GM21717 (cell line): ENCODE results near the gene MBD3L3.
A peak's percentile ranks its signal among the peaks of the same experiment; 100 is the strongest.
"Not testable (repeated sequence)": the region's sequence is repeated elsewhere in the genome, so short reads cannot be mapped to it uniquely, and the experiment has no call there.

Experiments
- ATAC-seq: cut with Tn5 transposase; IDR thresholded peaks from one replicate; pipeline ENCODE4 v1.9.1; 2021; ENCODE audit warnings: mild to moderate bottlenecking, moderate library complexity; ENCODE audit not compliant: unreplicated experiment

The MBD3L3 gene

GRCh38 chr19:7058576-7058975 lies at the start of gene MBD3L3:
Gene MBD3L3, minus strand, starts transcription at chr19:7058676. Its CDS starts 71 bp downstream, at chr19:7058605.
- not testable (repeated sequence) for ATAC-seq

- no peak for ATAC-seq
Observed at GRCh38 chr19:7106711-7107657, 48.5 kb upstream of the MBD3L3 start.

GRCh38 chr19:7104747-7105447 lies 46.4 kb upstream of the MBD3L3 start:
- ATAC-seq = no peak

DNA sequence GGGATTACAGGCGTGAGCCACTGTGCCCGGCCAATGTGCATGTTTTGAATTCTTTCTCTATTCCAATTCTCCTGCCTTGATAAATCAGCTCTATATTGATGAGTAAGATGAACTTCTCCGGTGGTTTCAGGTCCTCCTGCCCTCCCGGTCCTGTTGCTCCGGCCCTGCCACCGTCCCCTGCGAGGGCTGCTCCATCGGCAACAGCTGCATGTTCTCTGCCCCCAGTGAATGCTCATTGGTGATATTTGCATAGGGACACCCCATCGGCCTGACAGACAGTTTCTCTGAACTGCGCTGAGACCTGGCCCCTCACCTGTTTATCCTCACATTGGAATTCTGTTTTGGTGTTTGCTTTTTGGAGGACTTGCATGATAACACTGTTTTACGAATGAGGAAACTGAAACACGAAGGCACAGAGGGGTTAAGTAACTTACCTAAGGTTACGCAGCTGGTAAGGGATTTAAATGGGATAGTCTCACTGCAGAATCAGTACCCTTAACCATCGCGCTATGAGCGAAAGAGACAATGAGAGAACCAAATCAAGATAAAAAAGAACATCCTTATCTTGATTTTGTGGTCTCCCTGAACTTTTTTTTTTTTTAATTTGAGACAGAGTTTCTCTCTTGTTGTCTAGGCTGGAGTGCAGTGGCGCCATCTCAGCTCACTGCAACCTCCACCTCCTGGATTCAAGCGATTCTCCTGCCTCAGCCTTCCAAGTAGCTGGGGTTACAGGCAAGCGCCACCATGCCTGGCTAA lies 43.2 kb upstream of the MBD3L3 start:
- ATAC-seq = no peak

GRCh38 chr19:7099597-7099921 lies 41.1 kb upstream of the MBD3L3 start:
- ATAC-seq = no peak

DNA sequence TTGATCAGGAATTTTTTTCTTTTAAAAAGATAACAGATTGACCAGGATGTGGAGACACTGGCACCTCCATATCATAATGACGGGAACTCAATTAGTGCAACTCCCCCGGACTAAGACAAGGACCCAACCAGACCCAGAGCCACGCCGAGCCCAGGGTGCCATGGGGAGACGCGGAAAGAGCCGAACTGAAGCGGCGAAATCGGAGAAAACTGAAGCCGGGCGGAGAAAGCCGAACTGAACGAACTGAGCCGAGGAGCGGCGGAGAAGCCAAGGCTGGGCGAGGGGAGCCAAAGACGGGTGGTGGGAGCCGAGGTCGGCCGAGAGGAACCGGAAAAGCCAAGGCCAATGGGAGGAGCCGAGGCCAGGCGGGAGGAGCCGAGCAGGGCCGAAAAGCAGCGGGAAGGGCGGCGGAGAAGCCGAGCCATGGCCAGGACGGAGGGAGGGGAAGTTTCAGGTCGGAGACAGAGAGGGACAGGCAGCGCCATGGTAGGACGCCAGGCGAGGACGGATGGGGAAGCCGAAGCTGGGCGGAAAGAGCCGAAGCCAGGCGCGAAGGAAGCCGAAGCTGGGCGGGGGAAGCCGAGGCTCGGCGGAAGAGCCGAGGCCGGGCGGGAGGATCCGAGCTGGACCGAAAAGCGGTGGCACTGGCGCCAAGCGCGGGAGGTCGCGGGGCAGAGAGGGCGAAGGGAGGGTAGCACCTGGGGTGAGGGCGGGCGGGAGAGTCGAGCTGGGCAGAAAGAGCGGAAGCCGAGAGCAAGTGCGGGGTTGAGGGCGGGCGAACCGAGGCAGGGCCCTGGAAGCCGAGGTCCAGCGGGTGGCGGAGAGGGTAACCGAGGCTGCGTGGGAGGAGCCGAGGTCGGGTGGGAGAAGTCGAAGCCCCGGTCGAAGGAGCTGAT lies 40.5 kb upstream of the MBD3L3 start:
- ATAC-seq = peak; percentile 69

GRCh38 chr19:7098096-7098495 lies 39.6 kb upstream of the MBD3L3 start:
- no peak for ATAC-seq

GRCh38 chr19:7088999-7089398 lies 30.5 kb upstream of the MBD3L3 start:
- no peak for ATAC-seq

DNA sequence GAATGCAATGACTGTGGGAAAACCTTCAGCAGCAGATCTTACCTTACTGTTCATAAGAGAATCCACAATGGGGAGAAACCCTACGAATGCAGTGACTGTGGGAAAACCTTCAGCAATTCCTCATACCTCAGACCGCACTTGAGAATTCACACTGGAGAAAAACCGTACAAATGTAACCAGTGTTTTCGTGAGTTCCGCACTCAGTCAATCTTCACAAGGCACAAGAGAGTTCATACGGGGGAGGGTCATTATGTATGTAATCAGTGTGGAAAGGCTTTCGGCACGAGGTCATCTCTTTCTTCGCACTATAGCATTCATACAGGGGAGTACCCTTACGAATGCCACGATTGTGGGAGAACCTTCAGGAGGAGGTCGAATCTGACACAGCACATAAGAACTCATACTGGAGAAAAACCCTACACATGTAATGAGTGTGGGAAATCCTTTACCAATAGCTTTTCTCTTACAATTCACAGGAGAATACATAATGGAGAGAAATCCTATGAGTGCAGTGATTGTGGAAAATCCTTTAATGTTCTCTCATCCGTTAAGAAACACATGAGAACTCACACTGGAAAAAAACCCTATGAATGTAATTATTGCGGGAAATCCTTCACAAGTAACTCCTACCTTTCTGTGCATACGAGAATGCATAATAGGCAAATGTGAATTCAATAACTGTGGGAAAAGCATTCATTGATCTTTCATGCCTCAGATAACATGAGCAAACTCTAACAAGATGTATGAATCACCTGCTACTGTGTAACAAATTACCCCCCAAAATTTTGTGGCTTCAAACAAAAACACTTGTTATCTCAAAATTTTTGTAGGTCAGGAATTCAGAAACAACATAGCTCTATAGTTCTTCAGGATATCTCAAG lies 24.8 kb upstream of the MBD3L3 start:
- ATAC-seq = no peak

DNA sequence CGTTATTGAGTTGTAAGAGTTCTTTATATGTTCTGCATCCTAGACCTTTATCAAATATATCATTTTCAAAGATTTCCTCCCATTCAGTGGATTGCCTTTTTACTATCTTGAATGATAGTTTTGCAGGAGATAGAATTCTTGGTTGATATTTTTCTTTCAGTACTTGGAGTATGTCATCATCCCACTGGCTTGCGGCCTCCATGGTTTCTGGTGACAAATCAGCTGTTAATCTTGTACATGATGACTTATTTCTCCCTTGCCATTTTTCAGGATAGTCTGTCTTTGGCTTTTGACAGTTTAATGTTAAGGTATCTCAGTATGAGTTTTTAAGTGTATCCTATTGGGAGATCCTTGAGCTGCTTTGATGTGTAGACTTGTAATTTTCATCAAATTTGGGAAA lies 19.5 kb upstream of the MBD3L3 start:
- ATAC-seq = no peak

DNA sequence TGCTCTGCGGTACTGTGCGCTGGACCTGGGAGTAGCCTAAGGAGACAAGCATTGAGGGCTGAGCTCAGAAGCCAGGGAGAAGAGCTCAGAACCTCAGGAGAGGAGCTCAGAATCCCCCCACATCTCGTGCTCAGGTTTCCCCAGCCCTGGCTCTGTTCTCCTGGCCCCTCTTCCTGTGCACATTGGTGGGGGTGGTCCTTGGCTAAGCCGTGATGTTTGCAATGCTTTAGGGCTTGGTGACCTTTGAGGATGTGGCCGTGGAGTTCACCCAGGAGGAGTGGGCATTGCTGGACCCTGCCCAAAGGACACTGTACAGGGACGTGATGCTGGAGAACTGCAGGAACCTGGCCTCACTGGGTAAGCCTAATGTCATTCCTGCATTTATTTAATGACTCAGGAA lies 17.7 kb upstream of the MBD3L3 start:
- ATAC-seq = no peak

DNA sequence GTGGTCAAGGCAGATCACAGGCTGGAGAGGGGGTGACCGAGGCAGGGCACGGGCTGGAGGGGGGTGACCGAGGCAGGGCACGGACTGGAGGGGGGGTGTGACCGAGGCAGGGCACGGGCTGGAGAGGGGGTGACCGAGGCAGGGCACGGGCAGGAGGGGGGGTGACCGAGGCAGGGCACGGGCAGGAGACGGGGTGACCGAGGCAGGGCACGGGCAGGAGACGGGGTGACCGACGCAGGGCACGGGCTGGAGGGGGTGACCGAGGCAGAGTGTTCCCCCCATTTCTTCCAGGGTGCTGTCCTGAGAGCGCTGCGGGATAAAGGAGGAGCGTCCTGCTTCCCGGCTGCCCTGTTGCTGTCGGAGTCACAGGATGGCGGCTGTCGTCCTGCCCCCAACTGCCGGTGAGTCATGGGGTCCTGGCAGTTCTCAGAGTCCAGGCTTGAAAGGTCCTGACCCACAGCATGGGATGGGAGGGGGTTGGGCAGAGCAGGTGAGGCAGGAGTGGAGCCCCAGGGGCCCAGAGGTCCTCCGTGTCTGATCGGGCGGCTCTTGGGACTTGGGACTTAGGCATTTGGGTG lies 16.3 kb upstream of the MBD3L3 start:
- no peak for ATAC-seq

GRCh38 chr19:7072541-7072940 lies 14.1 kb upstream of the MBD3L3 start:
- ATAC-seq = no peak

GRCh38 chr19:7069904-7070226 lies 11.4 kb upstream of the MBD3L3 start:
- peak; percentile 19 for ATAC-seq

DNA sequence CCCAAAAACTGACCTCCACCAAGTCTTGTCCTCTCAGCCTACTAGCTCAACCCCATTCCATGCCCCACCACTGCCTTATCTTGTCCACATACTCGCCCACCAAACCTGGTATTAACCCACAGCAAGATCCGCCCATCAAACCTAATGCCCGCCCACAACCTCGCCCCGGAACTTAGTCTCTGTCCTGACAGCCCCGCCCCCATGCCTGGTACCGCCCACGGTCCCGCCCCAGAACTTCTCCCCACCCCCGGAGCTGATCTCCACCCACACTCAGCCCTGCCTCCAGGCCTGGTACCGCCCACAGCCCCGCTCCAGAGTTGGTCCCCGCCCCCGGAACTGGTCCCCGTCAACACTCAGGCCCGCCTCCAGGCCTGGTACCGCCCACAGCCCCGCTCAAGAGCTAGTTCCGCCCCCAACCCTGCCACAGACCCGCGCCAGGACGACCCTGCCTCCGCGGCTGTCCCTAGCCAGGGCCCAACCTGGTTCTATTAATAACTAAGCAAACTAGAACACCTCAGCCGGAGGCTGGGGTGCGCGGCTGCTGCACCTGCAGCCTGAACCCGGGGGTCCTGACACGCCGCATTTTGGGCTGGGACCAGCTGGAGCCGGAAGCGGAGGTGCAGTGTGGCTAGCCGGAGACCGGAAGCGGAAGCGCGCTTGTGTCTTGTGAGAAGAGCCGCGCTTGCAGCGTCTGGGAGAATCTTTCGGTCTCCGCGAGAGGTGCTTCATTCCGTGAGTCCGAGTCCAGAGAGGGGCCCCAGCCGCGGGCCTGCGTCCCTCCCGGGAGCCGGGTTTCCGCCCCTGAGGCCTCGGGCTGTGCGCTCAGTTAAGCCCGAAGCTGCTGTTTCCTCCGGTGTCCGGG lies 10.8 kb upstream of the MBD3L3 start, which contains the start of gene ZNF557:
ZNF557 (plus strand) TSS at position 662 of the 862 bp plus-strand sequence. CDS start 5,372 bp downstream, outside the sequence.
- peak; percentile 89 for ATAC-seq

DNA sequence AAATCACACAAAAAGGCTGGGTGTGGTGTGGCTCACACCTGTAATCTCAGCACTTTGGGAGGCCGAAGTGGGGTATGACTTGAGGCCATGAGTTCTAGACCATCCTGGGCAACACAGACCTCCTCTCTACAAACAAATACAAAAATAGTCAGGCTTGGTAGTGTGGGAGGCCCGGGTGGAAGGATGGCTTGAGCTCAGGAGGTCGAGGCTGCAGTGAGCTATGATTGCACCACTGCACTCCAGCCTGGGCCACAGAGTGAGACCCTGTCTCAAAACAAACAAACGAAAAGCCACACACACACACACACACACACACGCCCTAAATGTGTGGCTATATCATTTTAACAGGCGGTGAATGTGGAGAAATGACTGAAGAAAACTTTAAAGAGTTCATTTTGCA lies 10.1 kb upstream of the MBD3L3 start:
- no peak for ATAC-seq

DNA sequence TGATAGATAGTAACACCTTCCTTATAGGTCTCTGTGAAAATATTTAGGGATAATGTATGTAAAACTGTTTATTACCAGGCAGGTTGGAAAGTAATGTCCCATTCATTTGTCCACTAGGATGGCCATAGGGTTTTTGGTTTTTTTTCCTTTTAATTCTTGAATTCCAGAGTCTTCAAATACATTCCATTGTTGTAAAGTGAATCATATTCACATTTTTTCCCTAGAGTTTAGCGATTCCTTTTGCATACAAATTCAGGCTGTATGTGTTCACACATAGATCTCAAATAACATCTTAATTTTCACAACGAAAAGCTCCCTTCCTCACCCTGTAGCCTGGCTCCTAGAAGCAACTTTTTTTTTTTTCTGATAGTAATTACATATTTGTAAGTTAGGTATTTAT lies 9.2 kb upstream of the MBD3L3 start:
- ATAC-seq = no peak

DNA sequence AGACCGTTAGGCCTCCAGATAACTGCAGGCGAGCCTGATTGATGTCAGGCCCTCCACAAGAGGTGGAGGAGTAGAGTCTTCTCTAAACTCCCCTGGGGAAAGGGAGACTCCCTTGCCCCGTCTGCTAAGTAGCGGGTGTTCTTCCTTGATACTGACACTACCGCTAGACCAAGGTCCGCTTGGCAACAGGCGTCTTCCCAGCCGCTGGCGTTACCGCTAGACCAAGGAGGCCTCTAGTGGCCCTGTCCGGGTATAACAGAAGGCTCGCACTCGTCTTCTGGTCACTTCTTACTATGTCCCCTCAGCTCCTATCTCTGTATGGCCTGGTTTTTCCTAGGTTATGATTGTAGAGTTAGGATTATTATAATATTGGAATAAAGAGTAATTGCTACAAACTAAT lies 8.6 kb upstream of the MBD3L3 start:
- not testable (repeated sequence) for ATAC-seq
